ENCODE data around the gene MIS18A.

Gene MIS18A

GRCh38 chr21:32253215-32253641 lies 25.6 kb downstream of the MIS18A start:
- no peak overlapping the region for H3K27ac ChIP-seq
- ChIA-PET POLR2A (ENCODE audit: low non-redundant PET) (no interaction called here), CTCF (interaction anchor here (0.7 kb wide), 1 partner anchor 952 kb away, joined by 3 read pairs; no protein-coding TSS in a partner anchor)
- DNase-seq (ENCODE audit: low spot score) = no peak
- TF ChIP-seq CTCF (conservative IDR thresholded peaks at IDR 0.05; ENCODE audit: low read depth) = no peak

- CTCF ChIA-PET = interaction anchor here (0.6 kb wide), 1 partner anchor 281 kb away, joined by 3 read pairs; no protein-coding TSS in a partner anchor
- POLR2A ChIA-PET (ENCODE audit: low non-redundant PET) = no interaction called here
- DNase-seq (ENCODE audit: low spot score) = no peak
Measured at GRCh38 chr21:32252136-32252535, 26.7 kb downstream of the MIS18A start.

GRCh38 chr21:32249511-32250280 lies 29.2 kb downstream of the MIS18A start:
- CTCF ChIA-PET = interaction anchor here (0.7 kb wide), 1 partner anchor 383 kb away, joined by 3 read pairs; no protein-coding TSS in a partner anchor
- no peak overlapping the region for H3K27ac ChIP-seq
- no peak for DNase-seq (ENCODE audit: low spot score)
- POLR2A ChIA-PET (ENCODE audit: low non-redundant PET) = no interaction called here
- TF ChIP-seq CTCF (conservative IDR thresholded peaks at IDR 0.05; ENCODE audit: low read depth) = no peak

More at GRCh38 chr21:32252136-32252535, 26.7 kb downstream of the MIS18A start:
- TF ChIP-seq CTCF (conservative IDR thresholded peaks at IDR 0.05; ENCODE audit: low read depth) = no peak
- H3K27ac ChIP-seq = no peak overlapping the region

GRCh38 chr21:32248571-32249461 lies 30.0 kb downstream of the MIS18A start:
- no peak for DNase-seq (ENCODE audit: low spot score)
- H3K27ac ChIP-seq = no peak overlapping the region
- ChIA-PET POLR2A (ENCODE audit: low non-redundant PET) (no interaction called here), CTCF (interaction anchor here (0.6 to 0.7 kb wide), 2 partner anchors 382 to 773 kb away, joined by 3 to 4 read pairs; no protein-coding TSS in a partner anchor)
- TF ChIP-seq CTCF (conservative IDR thresholded peaks at IDR 0.05; ENCODE audit: low read depth) = no peak

GRCh38 chr21:32246571-32247140 lies 32.2 kb downstream of the MIS18A start:
- no peak for DNase-seq (ENCODE audit: low spot score)
- ChIA-PET CTCF (no interaction called here), POLR2A (ENCODE audit: low non-redundant PET) (no interaction called here)
- TF ChIP-seq CTCF (conservative IDR thresholded peaks at IDR 0.05; ENCODE audit: low read depth) = no peak
- H3K27ac ChIP-seq = no peak overlapping the region

- TF ChIP-seq CTCF (conservative IDR thresholded peaks at IDR 0.05; ENCODE audit: low read depth) = no peak
Measured at GRCh38 chr21:32245971-32246370, 32.9 kb downstream of the MIS18A start.

More at GRCh38 chr21:32245971-32246370, 32.9 kb downstream of the MIS18A start:
- H3K27ac ChIP-seq = no peak overlapping the region
- CTCF ChIA-PET = no interaction called here
- POLR2A ChIA-PET (ENCODE audit: low non-redundant PET) = no interaction called here
- DNase-seq (ENCODE audit: low spot score) = no peak

All from RWPE1 (cell line).